ENCODE measurements around the gene LRMDA. TPM values are rescaled to one million over a fixed set of nuclear protein-coding genes. Genes with fewer than 3 reads are reported as not detected.

The LRMDA gene
- total and polyA plus RNA-seq, 2 of the 13 experiments (the other 11 are each of a cell fraction or from before 2014, with no cell fraction given): 13.4 to 22.0 TPM

- TF ChIP-seq MED1 (CRISPR knock-in tag; IDR thresholded peaks at IDR 0.05): peak; percentile 99
- no peak; the same call in 1 of the 2 replicates for TF ChIP-seq GMEB1 (CRISPR knock-in tag; IDR thresholded peaks at IDR 0.05; ENCODE audit: borderline replicate concordance)
- peak in 1 of 2 experiments; percentile 56; a peak in 1 of 4 replicates for TF ChIP-seq ATF4 (CRISPR knock-in tag; IDR thresholded peaks at IDR 0.05)
- TF ChIP-seq ZHX1 (CRISPR knock-in tag; IDR thresholded peaks at IDR 0.05; ENCODE audit: low read depth): peak; percentile 63; the same call in 1 of the 2 replicates
Measured at GRCh38 chr10:76033457-76034196, 602.2 kb downstream of the LRMDA start (continued).

Measured in HepG2 (cell line).